HG03025 (cell line): ENCODE data around the gene CFAP46.
"Not testable (repeated sequence)": the region's sequence is repeated elsewhere in the genome, so short reads cannot be mapped to it uniquely, and the experiment has no call there.

Source experiments
- ATAC-seq: cut with Tn5 transposase; IDR thresholded peaks from one replicate; pipeline ENCODE4 v1.9.1; 2021; ENCODE audit warnings: mild to moderate bottlenecking, moderate library complexity; ENCODE audit not compliant: unreplicated experiment, low FRiP score

The CFAP46 gene

DNA sequence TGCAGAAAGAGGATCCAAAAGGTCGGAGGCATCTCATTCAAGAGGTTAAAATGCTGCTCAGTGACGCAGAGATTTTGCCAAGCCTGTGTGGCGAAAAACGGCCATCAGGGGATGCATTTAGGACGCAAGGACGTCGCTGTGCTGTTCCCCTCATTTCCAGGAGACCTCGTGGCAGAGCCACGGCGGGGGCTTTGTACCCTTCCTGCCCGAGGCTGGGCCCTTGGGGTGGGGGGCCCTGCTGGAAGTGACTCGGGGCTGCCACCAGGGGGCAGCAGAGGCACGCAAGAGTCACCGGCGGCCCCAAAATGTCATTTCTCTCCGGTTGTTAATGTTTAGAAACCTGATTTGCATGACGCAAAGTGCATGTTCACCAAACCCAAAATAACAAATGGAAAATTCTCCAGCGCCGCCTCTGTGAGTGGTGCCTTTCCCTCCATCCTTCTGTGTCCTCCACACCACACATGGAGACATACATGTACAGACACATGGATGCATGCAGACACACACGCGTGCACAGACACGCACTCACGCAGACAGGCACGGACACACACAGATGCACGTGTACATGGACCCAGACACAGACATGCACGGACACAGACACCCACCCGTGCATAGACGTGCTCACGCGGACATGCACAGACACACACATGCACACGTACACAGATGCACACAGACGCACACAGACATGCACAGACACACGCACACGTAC is 105.4 kb downstream of the CFAP46 start:
- ATAC-seq = no peak

GRCh38 chr10:132836248-132836831 is 106.0 kb downstream of the CFAP46 start:
- no peak for ATAC-seq

GRCh38 chr10:132835848-132836233 is 106.5 kb downstream of the CFAP46 start:
- ATAC-seq = no peak

GRCh38 chr10:132834891-132835847 is 107.2 kb downstream of the CFAP46 start:
- ATAC-seq = no peak

- ATAC-seq = no peak
These were observed 108.0 kb downstream of the CFAP46 start for GRCh38 chr10:132834311-132834761.

GRCh38 chr10:132833421-132834111 is 108.8 kb downstream of the CFAP46 start:
- no peak for ATAC-seq

GRCh38 chr10:132832186-132832969 is 110.0 kb downstream of the CFAP46 start:
- ATAC-seq = no peak

DNA sequence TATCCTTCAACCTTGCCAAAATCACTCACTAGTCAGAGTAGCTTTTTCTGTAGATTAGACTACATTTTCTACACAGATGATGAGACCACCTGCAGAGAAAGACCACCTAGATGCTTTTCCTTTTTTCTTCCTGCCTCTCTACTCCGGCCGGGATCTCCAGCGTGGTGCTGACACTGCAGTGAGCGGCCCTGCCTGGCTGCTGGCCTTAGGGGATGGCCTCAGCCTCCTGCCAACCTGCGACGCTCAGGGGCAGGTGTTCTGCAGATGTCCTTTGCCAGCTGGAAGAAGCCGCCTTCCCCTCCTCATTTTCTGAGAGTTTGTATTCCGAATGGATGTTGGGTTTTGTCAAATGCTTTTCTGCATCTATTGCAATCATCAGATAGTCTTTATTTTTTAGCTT is 113.0 kb downstream of the CFAP46 start:
- ATAC-seq = no peak

- no peak for ATAC-seq
These were observed 113.7 kb downstream of the CFAP46 start for GRCh38 chr10:132828681-132829080.

DNA sequence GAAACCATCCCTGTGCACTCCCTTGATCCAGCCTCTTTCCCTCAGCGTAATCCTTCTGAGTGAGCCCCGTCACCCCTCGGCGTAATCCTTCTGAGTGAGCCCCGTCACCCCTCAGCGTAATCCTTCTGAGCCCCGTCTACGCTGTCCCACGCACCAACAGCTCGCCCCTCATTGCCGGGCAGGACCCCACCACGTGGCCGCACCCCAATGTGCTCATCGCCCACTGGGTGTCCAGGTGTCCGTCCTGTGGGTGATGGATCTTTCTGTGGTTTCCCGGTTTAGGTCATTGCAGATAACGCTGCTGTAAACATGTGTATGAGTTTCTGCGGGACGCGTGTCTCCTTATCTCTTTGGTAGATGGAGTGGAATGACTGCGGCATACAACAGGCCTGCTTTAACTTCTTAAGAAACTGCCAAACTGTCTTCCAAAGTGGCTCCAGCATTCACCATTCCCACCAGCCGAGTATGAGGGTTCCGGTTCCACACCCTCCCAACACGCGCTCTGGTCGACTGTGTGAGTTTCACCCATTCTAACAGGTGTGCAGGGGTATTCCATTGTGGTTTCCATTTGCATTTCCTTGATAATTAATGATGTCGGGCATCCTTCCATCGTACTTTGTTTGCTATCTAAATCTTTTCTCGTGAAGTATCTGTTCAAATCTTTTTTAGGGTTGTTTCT is 114.4 kb downstream of the CFAP46 start:
- ATAC-seq = no peak

DNA sequence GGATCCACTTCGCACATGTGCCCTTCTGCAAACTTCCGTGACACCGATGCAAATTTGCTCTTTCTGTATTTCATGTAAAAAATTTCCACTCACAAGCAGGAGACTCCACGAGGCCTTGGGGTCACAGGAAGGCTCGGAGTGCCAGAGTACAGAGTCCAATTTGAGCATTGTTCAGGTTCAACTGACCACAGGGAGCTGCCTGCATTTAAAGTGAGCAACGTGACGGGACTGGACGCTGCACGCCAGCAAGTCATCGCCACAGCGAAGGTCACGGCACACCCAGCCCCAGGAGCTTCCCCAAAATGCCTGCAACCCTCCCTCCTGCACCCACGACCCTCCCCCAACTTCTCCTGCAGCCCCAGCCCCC is 115.0 kb downstream of the CFAP46 start:
- no peak for ATAC-seq

GRCh38 chr10:132826524-132827422 is 115.6 kb downstream of the CFAP46 start:
- ATAC-seq = no peak

- not testable (repeated sequence) for ATAC-seq
These were observed 116.4 kb downstream of the CFAP46 start for GRCh38 chr10:132825783-132826523.

- ATAC-seq = no peak
These were observed 122.3 kb downstream of the CFAP46 start for GRCh38 chr10:132820056-132820455.

GRCh38 chr10:132817701-132818211 is 124.6 kb downstream of the CFAP46 start:
- ATAC-seq = no peak

- no peak for ATAC-seq
These were observed 125.7 kb downstream of the CFAP46 start for GRCh38 chr10:132816718-132817117.

GRCh38 chr10:132815168-132815857 is 127.1 kb downstream of the CFAP46 start:
- no peak for ATAC-seq
